CD1c-positive myeloid dendritic cell (primary cell): ENCODE data around the gene MIF4GD.
"Not testable (repeated sequence)": the region's sequence is repeated elsewhere in the genome, so short reads cannot be mapped to it uniquely, and the experiment has no call there.

Experiments
- DNase-seq: peaks from one replicate; pipeline ENCODE4 v3.0.0-alpha.2; 2016; ENCODE audit errors: extremely low spot score

The MIF4GD gene

GRCh38 chr17:75288770-75289114 lies 17.7 kb upstream of the MIF4GD start:
- peak; percentile 68 for DNase-seq

DNA sequence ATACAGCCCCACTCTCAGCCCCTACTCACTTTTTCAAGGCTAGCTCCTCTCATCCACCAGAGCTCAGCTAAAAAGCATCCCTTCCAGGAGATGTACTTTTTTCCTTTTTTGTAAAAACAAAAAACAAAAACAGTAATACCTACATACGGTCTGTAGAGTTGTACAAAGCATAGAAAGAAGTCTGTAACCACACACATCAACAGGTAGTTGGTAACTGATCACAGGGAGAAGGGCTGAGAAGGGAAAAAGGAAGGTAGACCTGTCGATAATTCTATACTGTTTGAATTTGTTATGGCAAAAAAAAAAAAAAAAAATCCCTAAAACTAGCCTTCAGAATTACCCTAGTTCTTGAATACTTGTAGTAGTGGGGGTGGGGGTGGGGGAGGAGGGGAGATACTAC lies 17.3 kb upstream of the MIF4GD start:
- no peak for DNase-seq

- no peak for DNase-seq
These were observed 16.2 kb upstream of the MIF4GD start for GRCh38 chr17:75287221-75287620.

- no peak for DNase-seq
These were observed 14.1 kb upstream of the MIF4GD start for GRCh38 chr17:75285123-75285522.

DNA sequence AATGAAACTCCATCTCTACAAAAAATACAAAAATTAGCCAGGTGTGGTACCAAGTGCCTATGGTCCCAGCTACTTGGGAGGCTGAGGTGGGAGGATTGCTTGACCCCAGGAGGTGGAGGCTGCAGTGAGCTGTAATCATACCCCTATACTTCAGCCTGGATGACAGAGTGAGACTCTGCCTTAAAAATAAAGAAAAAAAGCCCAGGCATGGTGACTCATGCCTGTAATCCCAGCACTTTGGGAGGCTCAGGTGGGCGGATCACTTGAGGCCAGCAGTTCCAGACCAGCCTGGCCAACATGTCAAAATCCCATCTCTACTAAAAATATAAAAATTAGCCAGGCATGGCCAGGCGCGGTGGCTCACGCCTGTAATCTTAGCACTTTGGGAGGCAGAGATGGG lies 9.2 kb upstream of the MIF4GD start:
- not testable (repeated sequence) for DNase-seq

DNA sequence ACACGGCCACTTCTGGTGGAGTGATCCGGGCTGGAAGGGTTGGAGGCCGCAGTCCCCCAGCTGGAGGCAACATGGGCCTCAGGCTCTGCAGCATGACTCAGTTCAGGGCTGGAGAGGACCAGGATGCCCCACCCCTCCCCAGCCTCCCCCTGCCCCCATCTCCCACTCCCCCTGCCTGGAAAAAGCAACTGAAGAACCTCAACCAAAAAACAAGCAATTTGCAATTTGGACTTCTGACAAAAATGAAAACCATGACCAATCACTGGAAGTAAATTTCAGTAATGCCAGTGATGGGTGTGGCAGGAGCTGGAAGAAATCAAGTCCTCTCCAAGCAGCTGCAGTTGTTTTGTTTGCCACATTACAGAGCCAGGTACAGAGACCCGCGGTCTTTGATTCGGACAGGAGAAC lies 6.6 kb upstream of the MIF4GD start:
- DNase-seq: no peak

DNA sequence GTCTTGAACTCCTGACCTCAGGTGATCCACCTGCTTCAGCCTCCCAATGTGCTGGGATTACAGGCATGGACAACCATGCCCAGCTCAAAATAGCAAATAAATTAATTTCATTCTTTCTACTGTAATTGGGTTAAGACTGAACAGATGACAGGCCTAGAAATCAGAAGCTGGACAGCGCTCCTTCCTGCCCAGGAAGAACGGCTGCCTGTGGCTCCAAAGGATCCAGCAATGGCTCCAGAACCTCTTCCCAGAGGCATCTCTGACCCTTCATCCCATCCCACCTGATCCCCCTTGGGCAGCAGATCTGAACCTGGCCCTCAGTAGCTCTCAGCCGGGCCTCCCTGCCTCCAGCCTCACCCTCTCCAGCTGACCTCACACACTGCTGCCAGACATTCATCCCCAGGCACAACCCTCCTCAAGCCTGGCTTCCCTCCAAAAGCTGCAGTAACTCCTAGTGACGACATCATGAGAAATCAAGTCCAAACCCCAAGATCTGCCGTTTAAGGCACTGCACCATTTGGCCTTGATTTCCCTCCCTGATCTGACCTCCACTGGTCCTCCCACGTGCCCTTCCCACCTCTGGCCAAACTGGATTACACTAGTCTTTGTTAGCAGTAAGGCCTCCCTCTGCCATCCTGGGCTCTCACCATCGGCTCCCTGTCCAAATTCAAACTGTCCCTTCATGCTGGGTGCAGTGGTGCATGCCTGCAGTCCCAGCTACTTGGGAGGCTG lies 3.1 kb upstream of the MIF4GD start:
- no peak for DNase-seq

GRCh38 chr17:75272848-75273184 lies 1.8 kb upstream of the MIF4GD start:
- DNase-seq: no peak

DNA sequence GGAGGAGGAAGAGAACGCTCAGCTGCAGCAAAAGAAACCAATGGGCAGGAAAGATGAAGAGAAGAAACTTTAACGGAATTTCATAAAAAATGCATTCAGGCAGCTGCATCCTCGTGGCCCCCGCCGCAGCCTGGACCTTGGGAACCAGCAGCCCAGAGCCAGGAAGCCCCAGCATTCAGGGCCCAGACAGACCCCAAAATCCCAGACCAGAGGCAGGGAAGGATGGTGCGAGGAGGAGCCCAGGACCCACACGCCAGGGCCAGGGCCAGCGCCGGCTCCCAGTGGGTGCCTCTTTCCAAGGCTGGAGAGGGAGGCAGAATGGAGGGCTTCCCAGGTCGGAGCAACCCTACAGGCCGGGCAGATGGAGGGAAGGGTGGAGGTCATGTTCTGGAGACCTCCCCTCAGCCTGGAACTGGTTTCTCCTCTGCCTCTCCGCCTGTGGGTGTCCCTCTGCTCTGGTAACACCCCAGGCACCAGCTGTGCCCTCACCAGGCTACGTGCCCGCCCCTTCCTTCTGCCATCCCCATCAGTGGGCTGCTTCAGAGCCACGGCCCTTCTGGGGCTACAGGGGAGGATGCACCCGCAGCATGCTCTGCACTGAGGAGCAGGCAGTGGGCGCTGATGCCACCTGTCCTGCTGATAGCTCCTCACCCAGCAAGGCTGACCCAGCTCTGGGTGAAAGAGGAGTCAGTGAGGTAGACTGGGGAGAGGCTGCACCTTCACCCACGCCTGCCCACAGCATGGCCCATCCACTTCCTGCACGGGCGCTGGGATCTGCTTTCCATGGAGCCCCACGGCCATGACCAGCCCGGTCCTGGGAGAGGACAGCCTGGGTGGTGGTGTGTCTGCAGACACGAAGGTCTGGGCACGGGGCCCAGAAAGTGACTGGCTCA lies 1.2 kb upstream of the MIF4GD start:
- peak; percentile 26 for DNase-seq

DNA sequence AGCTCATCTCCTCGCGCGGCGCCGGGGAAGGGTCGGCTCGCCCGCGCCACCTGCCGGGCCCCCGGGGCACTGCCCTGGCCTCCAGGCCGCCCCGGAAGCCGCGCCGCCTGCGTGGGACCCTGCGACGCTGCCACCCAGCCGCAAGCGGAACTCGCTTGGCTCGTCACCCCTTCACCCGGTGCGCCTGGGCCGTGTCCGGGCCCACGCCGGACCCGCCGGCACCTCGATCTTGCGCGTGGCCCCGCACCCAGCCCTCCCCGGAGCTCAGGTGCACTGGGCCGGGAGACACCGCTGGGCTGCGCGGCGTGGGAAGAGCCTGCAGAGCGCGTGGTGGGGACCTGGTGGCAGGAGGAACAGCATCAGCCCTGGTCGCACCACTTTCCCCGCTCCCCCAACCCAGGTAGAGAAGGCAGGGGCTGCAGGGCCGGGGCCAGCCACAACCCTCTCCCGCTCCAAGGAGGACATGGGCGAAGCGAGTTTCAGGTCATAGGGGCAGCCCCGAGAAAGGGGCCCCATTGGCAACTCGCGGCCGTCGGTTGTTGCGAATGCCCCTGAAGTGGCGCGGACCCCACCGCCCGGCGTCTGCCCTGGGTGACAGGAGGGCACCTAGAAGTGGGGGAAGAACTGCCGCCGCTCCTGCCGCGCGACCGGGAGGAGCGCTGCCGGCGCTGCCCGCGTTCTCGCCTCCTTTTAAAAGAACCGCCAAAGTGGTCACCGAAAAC lies 363 bp upstream of the MIF4GD start:
- peak; percentile 97 for DNase-seq

- DNase-seq: peak; percentile 85
These were observed 639 bp downstream of the MIF4GD start for GRCh38 chr17:75270218-75270965.

DNA sequence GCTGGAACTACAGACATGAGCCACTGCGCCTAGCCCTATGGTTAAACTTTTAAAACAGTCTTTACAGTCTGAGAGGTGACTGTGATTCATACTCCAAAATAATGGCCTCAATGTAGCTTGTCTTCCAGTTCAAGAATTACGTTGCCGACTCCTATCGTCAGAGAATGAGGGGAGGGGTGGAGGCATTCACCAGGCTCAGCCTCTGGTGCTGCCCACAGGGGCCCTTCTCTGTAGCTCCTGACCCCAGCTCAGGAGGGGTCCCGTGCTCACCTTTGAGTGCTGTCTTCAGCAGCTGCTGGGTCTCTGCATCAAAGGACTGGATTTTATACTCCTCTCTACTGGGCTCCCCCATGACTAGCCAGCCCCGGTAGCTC lies 1.2 kb downstream of the MIF4GD start:
- DNase-seq: peak; percentile 19

GRCh38 chr17:75267411-75268232 lies 3.4 kb downstream of the MIF4GD start:
- peak; percentile 73 for DNase-seq

DNA sequence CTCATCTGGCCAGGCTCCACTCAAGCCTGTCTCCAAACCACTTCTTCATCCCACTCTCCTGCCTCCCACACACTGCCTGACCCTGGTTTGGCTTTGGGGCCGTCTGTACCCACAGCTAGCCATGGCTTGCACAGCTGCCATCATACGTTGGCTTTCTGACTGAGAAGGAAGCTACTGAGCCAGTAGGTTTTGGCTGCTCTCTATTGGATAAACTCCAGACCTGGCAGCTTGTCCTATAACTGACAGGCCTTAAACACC lies 3.9 kb downstream of the MIF4GD start:
- DNase-seq: peak; percentile 95

DNA sequence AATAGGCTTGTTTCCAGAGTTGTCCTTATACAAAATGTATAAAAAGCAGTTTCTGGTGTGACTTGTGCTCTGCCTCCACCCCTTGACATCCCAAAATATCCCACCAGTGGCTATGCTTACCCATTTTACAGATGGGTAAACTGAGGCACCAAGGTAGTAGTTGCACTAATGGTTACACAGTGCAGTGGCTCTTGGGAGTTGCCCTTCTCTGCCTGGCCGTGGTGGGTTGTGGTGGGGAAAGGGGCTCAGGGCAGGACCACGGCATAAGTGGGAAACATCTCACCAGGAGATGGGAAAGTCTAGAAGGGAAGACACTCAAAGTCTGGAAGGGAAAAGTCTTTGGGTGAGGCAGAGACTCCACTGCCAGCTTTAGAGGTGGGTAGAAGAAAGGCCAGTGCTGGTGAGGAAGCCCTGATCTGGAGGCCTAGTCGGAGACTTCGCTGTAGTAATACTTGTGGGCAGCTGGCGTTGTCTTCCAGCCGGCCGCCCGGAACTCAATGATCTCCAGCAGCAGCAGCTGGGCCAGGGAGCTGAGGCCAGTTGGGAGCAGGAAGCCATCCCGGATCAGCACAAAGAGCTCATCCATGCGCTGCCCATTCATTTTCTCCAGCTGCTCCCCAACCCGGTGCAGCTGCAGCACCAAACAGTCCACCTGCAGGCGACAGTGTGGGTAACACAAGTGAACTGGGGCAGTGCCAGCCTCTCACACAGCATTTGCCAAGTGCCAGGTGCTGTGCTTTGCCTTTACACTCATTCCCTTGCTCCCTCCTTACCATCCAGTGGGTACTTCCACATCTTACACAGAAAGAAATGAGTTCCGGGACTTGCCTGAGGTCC lies 4.5 kb downstream of the MIF4GD start:
- no peak for DNase-seq

GRCh38 chr17:75265614-75266315 lies 5.3 kb downstream of the MIF4GD start:
- DNase-seq: peak; percentile 56

- DNase-seq: peak; percentile 37
These were observed 8.0 kb downstream of the MIF4GD start for GRCh38 chr17:75263055-75263454.

DNA sequence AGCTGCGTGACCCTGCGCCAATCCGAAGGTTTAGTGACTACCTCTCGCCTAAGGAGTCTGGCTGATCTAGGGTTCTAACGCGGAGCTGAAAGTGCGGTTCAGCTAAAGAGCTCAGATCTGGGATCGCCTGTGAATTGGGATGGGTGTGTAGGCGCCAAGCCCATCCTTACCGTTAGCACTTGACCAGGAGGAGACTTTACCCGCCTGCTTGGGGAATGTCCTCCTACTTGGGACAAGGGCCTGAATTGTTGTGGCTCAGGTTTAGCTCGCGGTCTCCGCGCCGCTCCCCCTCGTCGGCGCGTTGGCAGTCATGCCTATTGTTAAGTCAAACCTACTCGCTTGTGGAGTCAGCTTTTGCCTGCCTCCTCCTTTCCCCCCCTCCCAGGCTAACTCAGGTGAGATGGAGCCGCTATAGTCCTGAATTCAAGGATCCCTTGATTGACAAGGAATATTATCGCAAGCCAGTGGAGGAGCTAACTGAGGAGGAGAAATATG lies 8.9 kb downstream of the MIF4GD start:
- no peak for DNase-seq

DNA sequence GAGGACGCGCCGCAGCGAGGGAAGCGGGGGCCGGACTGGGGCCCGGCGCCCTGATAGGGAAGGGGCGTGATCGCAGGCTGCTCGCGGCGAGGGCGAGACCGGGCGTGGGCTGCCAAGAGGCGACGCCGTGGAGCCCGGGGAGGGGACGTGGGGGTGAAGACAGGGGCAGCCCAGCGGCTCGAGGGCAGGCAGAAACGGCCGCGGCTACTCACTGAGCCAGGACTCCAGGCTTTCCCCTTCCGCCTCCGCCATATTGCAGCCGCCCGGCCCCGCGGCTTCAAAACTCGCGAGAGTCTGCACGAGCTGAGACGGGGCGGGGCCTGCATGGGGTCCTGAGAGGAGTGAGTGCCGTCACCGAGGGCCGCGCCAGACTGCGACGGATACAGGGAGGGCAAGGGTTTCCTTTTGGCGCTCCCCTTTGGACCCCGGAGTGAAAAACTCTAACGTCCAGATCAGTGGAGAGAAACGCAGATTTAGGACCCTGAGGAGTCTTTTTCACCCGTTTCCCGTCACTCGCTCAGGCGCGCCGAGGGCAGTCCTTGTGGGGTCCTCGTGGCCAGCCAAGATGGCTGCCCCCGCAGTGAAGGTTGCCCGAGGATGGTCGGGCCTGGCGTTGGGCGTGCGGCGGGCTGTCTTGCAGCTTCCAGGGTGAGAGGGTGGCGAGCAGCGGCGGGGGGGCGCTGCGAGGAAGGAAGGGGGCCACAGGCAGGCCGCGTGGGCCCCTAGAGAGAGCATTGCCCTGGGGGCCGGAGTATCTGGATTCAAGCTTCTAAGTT lies 9.5 kb downstream of the MIF4GD start, which contains the start of the genes GGA3 and MRPS7:
TSS of gene GGA3 (minus strand) at position 271 of the 776 bp plus-strand sequence. CDS start at position 252, 19 bp downstream.
TSS of gene MRPS7 (plus strand) at position 544 of the 776 bp plus-strand sequence. CDS start at position 566, 22 bp downstream.
- DNase-seq: peak; percentile 98
